H9 (cell line): ENCODE data around the gene CYSLTR1. TPM values are rescaled to one million over a fixed set of nuclear protein-coding genes. Genes with fewer than 3 reads are reported as not detected.

ENCODE experiments used
- DNase-seq: peaks from one replicate; pipeline ENCODE4 v3.0.0-alpha.2; 2017
- H2AFZ ChIP-seq: one replicate; pipeline ENCODE4 v1.6.1; 2013; ENCODE audit warnings: mild to moderate bottlenecking, low read length, control low read depth, moderate library complexity
- H2AK5ac ChIP-seq: 2 replicates; pipeline ENCODE4 v1.6.1; 2013; ENCODE audit warnings: low read length, control low read depth, mixed read lengths; ENCODE audit not compliant: insufficient read length
- H2BK120ac ChIP-seq: one replicate; pipeline ENCODE4 v1.6.1; 2013; ENCODE audit warnings: low read depth, mild to moderate bottlenecking, low read length, control low read depth, inconsistent platforms; ENCODE audit not compliant: poor library complexity, severe bottlenecking
- H2BK12ac ChIP-seq: 2 replicates; pipeline ENCODE4 v1.6.1; 2013; ENCODE audit warnings: low read length, control low read depth, mixed read lengths, low read depth; ENCODE audit not compliant: insufficient read length
- H2BK15ac ChIP-seq: 2 replicates; pipeline ENCODE4 v1.6.1; 2013; ENCODE audit warnings: low read depth, low read length, control low read depth
- H2BK20ac ChIP-seq: one replicate; pipeline ENCODE4 v1.6.1; 2013; ENCODE audit warnings: low read depth, mild to moderate bottlenecking, low read length, control low read depth, inconsistent platforms; ENCODE audit not compliant: poor library complexity, severe bottlenecking
- H2BK5ac ChIP-seq: 2 replicates; pipeline ENCODE4 v1.6.1; 2013; ENCODE audit warnings: low read length, control low read depth, mixed read lengths; ENCODE audit not compliant: insufficient read length
- H3K14ac ChIP-seq: 2 replicates; pipeline ENCODE4 v1.6.1; 2013; ENCODE audit warnings: low read length, control low read depth; ENCODE audit not compliant: insufficient read depth
- H3K18ac ChIP-seq: 2 replicates; pipeline ENCODE4 v1.6.1; 2013; ENCODE audit warnings: low read depth, mild to moderate bottlenecking, mixed read lengths, low read length, control low read depth; ENCODE audit not compliant: insufficient read length
- H3K23ac ChIP-seq: 2 replicates; pipeline ENCODE4 v1.6.1; 2013; ENCODE audit warnings: low read length, control low read depth, mixed read lengths, low read depth; ENCODE audit not compliant: insufficient read length
- H3K23me2 ChIP-seq: 2 replicates; pipeline ENCODE4 v1.6.1; 2013; ENCODE audit warnings: low read depth, mild to moderate bottlenecking, mixed read lengths, low read length, control low read depth; ENCODE audit not compliant: insufficient read length, poor library complexity, severe bottlenecking
- H3K27ac ChIP-seq: 2 replicates; pipeline ENCODE4 v1.5.1; 2013; ENCODE audit warnings: low read length, control low read depth, mixed read lengths, low read depth; ENCODE audit not compliant: insufficient read length
- H3K27me3 ChIP-seq: 2 replicates; pipeline ENCODE4 v1.6.1; 2013; ENCODE audit warnings: low read length, control low read depth, inconsistent platforms; ENCODE audit not compliant: insufficient read depth
- H3K4ac ChIP-seq: 2 replicates; pipeline ENCODE4 v1.6.1; 2013; ENCODE audit warnings: low read depth, mild to moderate bottlenecking, control low read depth, inconsistent platforms, low read length, moderate library complexity
- H3K4me1 ChIP-seq: 2 replicates; pipeline ENCODE4 v1.6.1; 2013; ENCODE audit warnings: low read length, control low read depth, inconsistent platforms; ENCODE audit not compliant: insufficient read depth
- H3K4me2 ChIP-seq: 2 replicates; pipeline ENCODE4 v1.6.1; 2013; ENCODE audit warnings: low read length, control low read depth, mixed read lengths; ENCODE audit not compliant: insufficient read length, insufficient read depth
- H3K56ac ChIP-seq: 2 replicates; pipeline ENCODE4 v1.6.1; 2013; ENCODE audit warnings: low read depth, mild to moderate bottlenecking, mixed read lengths, low read length, control low read depth; ENCODE audit not compliant: insufficient read length
- H3K79me1 ChIP-seq: 2 replicates; pipeline ENCODE4 v1.6.1; 2013; ENCODE audit warnings: low read depth, mild to moderate bottlenecking, moderate library complexity, low read length, control low read depth, inconsistent platforms; ENCODE audit not compliant: insufficient read depth, poor library complexity, severe bottlenecking
- H3K79me2 ChIP-seq: 2 replicates; pipeline ENCODE4 v1.6.1; 2013; ENCODE audit warnings: low read length, control low read depth, inconsistent platforms; ENCODE audit not compliant: insufficient read depth
- H3K9ac ChIP-seq: 2 replicates; pipeline ENCODE4 v1.6.1; 2013; ENCODE audit warnings: low read length, control low read depth, mixed read lengths; ENCODE audit not compliant: insufficient read length; ENCODE audit errors: extremely low read depth
- H3K9me3 ChIP-seq: one replicate; pipeline ENCODE4 v1.6.1; 2013; ENCODE audit warnings: low read depth, low read length, inconsistent platforms; ENCODE audit not compliant: control insufficient read depth
- H3T11ph ChIP-seq: one replicate; pipeline ENCODE4 v1.6.1; 2013; ENCODE audit warnings: mild to moderate bottlenecking, low read length, control low read depth, inconsistent platforms
- H4K20me1 ChIP-seq: one replicate; pipeline ENCODE4 v1.6.1; 2013; ENCODE audit not compliant: control insufficient read depth, insufficient read length, insufficient read depth
- H4K5ac ChIP-seq: 2 replicates; pipeline ENCODE4 v1.6.1; 2013; ENCODE audit warnings: low read depth, mild to moderate bottlenecking, mixed read lengths, low read length, control low read depth; ENCODE audit not compliant: insufficient read length
- H4K8ac ChIP-seq: replicated peaks from 2 replicates; pipeline ENCODE4 v1.6.1; 2013; ENCODE audit warnings: low read length, control low read depth, mixed read lengths, low read depth; ENCODE audit not compliant: insufficient read length
- H4K91ac ChIP-seq: 2 replicates; pipeline ENCODE4 v1.6.1; 2013; ENCODE audit warnings: low read depth, mild to moderate bottlenecking, moderate library complexity, mixed read lengths, low read length, control low read depth; ENCODE audit not compliant: insufficient read length
- H3K27ac Mint-ChIP-seq, 3 experiments: 2 replicates in 2 of 3; 3 replicates in 1 of 3; pipeline ENCODE4 v1.8.0; 2020 to 2021; ENCODE audit warnings: mixed read lengths in 3 of 3, mild to moderate bottlenecking in 1 of 3, moderate library complexity in 1 of 3
- H3K27me3 Mint-ChIP-seq: 2 replicates; pipeline ENCODE4 v1.8.0; 2021; ENCODE audit warnings: low read depth, mild to moderate bottlenecking, moderate library complexity, mixed read lengths
- H3K36me3 Mint-ChIP-seq, 3 experiments: 2 replicates in 2 of 3; 3 replicates in 1 of 3; pipeline ENCODE4 v1.8.0; 2020 to 2021; ENCODE audit warnings: low read depth in 3 of 3, mixed read lengths in 3 of 3; ENCODE audit not compliant: insufficient read depth in 1 of 3
- H3K4me1 Mint-ChIP-seq, 2 experiments: 2 replicates each; pipeline ENCODE4 v1.8.0; 2020; ENCODE audit warnings: mixed read lengths in 2 of 2
- H3K4me3 Mint-ChIP-seq, 2 experiments: 2 replicates in 1 of 2; 3 replicates in 1 of 2; pipeline ENCODE4 v1.8.0; 2020 to 2021; ENCODE audit warnings: mild to moderate bottlenecking in 2 of 2, mixed read lengths in 2 of 2, moderate library complexity in 1 of 2
- H3K9me3 Mint-ChIP-seq, 2 experiments: 2 replicates in 1 of 2; 3 replicates in 1 of 2; pipeline ENCODE4 v1.8.0; 2020; ENCODE audit warnings: mild to moderate bottlenecking in 2 of 2, mixed read lengths in 2 of 2, moderate library complexity in 1 of 2
- CTCF ChIP-seq: fragments of 200-600 bp; sonication (generic); conservative IDR thresholded peaks from 3 replicates; pipeline ENCODE4 v1.8.0; 2021; ENCODE audit warnings: antibody characterized with exemption, mild to moderate bottlenecking
- WGBS: extraction: QIAGEN DNeasy Blood & Tissue Kit; methylation state at CpG from one replicate; pipeline ENCODE4 v1.1.7; 2013; ENCODE audit warnings: missing lambda C conversion rate, low lambda C conversion rate, mixed read lengths; ENCODE audit not compliant: insufficient read length; ENCODE audit errors: extremely low coverage; 5-methylcytosine and 5-hydroxymethylcytosine counted together
- total RNA-seq: library from RNA; stranded (reverse); gene quantifications from 2 replicates; pipeline ENCODE4 v1.2.1, GENCODE V29; 2021

The CYSLTR1 gene
- total RNA-seq, 1 experiment from 2014 or later = not detected

- no peak overlapping the region for H3K4me3 Mint-ChIP-seq
Observed at GRCh38 chrX:78321809-78322208, 5.6 kb downstream of the CYSLTR1 start.

More at GRCh38 chrX:78321809-78322208, 5.6 kb downstream of the CYSLTR1 start:
- Histone ChIP-seq H2BK5ac (no peak overlapping the region), H3K56ac (no peak overlapping the region), H3K14ac (no peak overlapping the region), H2BK20ac (no peak overlapping the region), H3T11ph (no peak overlapping the region), H3K79me2 (no peaks in the 10 kb centered on the region), H3K9ac (no peak overlapping the region), H3K4me1 (no peaks in the 10 kb centered on the region), H3K79me1 (no peaks in the 10 kb centered on the region), H2AK5ac (no peak overlapping the region), H3K4me2 (no peak overlapping the region), H2BK120ac (no peak overlapping the region), H4K5ac (no peak overlapping the region), H3K4ac (no peak overlapping the region), H3K27me3 (no peaks in the 10 kb centered on the region), H3K27ac (no peak overlapping the region), H3K23ac (no peak overlapping the region), H4K20me1 (no peaks in the 10 kb centered on the region), H4K8ac (no peak overlapping the region), H2BK15ac (no peak overlapping the region), H3K18ac (no peak overlapping the region), H3K9me3 (peaks cover 9% of the 10 kb centered on the region), H2AFZ (no peak overlapping the region), H3K23me2 (no peaks in the 10 kb centered on the region), H2BK12ac (no peak overlapping the region), H4K91ac (no peak overlapping the region)
- Mint-ChIP-seq H3K9me3 (peaks cover 43 to 51% of the 10 kb centered on the region in 2 experiments), H3K36me3 (peaks cover 0 to 3% (median 2%) of the 10 kb centered on the region in 3 experiments; a peak in 2 of 7 replicates), H3K27me3 (no peaks in the 10 kb centered on the region), H3K4me1 (no peaks in the 10 kb centered on the region; a peak in 1 of 4 replicates), H3K27ac (no peak overlapping the region)
- TF ChIP-seq CTCF = no peak
- WGBS = no CpG with 5 or more reads among the region's 2 CpGs
- DNase-seq = no peak
